Loucy (cell line): ENCODE data around the gene CEP63.

Source experiments
- H2AFZ ChIP-seq: fragments of 200-600 bp; sonication (generic); 2 replicates; pipeline ENCODE4 v1.6.0; 2016; ENCODE audit warnings: antibody characterized with exemption, mild to moderate bottlenecking, low read length, moderate library complexity
- H3F3A ChIP-seq: fragments of 200-600 bp; 2 replicates; pipeline ENCODE4 v1.6.0; 2016; ENCODE audit warnings: antibody characterized with exemption, low read depth, mild to moderate bottlenecking
- H3K27me3 ChIP-seq: fragments of 200-600 bp; sonication (generic); 2 replicates; pipeline ENCODE4 v1.6.1; 2014; ENCODE audit warnings: low read length, mild to moderate bottlenecking; ENCODE audit not compliant: insufficient read depth, poor library complexity, severe bottlenecking
- H3K36me3 ChIP-seq: fragments of 200-600 bp; sonication (generic); 2 replicates; pipeline ENCODE4 v1.6.1; 2016; ENCODE audit warnings: low read length; ENCODE audit not compliant: insufficient read depth
- H3K4me1 ChIP-seq: fragments of 200-600 bp; sonication (generic); 2 replicates; pipeline ENCODE4 v1.5.1; 2014; ENCODE audit warnings: low read length, mild to moderate bottlenecking; ENCODE audit not compliant: insufficient read depth, poor library complexity, severe bottlenecking
- H3K4me2 ChIP-seq: fragments of 200-600 bp; sonication (generic); 2 replicates; pipeline ENCODE4 v1.6.0; 2014; ENCODE audit warnings: antibody characterized with exemption, low read length, low read depth, mild to moderate bottlenecking; ENCODE audit not compliant: poor library complexity, severe bottlenecking
- H3K4me3 ChIP-seq: fragments of 200-600 bp; sonication (generic); 2 replicates; pipeline ENCODE4 v1.5.1; 2014; ENCODE audit warnings: low read length, mild to moderate bottlenecking, mixed read lengths; ENCODE audit not compliant: poor library complexity, severe bottlenecking
- H3K79me2 ChIP-seq: fragments of 200-600 bp; sonication (generic); 2 replicates; pipeline ENCODE4 v1.6.1; 2014; ENCODE audit warnings: low read length; ENCODE audit not compliant: insufficient read depth
- H3K9ac ChIP-seq: fragments of 200-600 bp; sonication (generic); 2 replicates; pipeline ENCODE4 v1.6.0; 2014; ENCODE audit warnings: mild to moderate bottlenecking, low read depth, low read length, moderate library complexity; ENCODE audit not compliant: poor library complexity, severe bottlenecking
- H3K9me2 ChIP-seq: fragments of 200-600 bp; sonication (generic); replicated peaks from 2 replicates; pipeline ENCODE4 v1.6.1; 2016; ENCODE audit warnings: low read depth, low read length, mixed read lengths
- H3K9me3 ChIP-seq: fragments of 200-600 bp; sonication (generic); 2 replicates; pipeline ENCODE4 v1.6.1; 2014; ENCODE audit warnings: mild to moderate bottlenecking, antibody characterized with exemption, low read length, low read depth; ENCODE audit not compliant: insufficient read depth
- H4K20me1 ChIP-seq: fragments of 200-600 bp; sonication (generic); 2 replicates; pipeline ENCODE4 v1.6.0; 2014; ENCODE audit warnings: antibody characterized with exemption, low read length, mild to moderate bottlenecking; ENCODE audit not compliant: insufficient read depth, poor library complexity, severe bottlenecking
- CTCF ChIP-seq: fragments of 200-600 bp; sonication (generic); conservative IDR thresholded peaks from 2 replicates; pipeline ENCODE4 v1.5.1; 2014; ENCODE audit warnings: mild to moderate bottlenecking, antibody characterized with exemption, low read length
- EZH2phosphoT487 ChIP-seq: fragments of 200-600 bp; IDR thresholded peaks from 2 replicates; pipeline ENCODE4 v1.6.1; 2018; ENCODE audit warnings: antibody characterized with exemption, mild to moderate bottlenecking, moderate library complexity, borderline replicate concordance

The CEP63 gene

GRCh38 chr3:134576426-134576825 lies 90.6 kb downstream of the CEP63 start:
- Histone ChIP-seq H3K4me3 (no peak overlapping the region), H3K27me3 (no peaks in the 10 kb centered on the region), H3K9ac (no peak overlapping the region), H3K9me3 (no peaks in the 10 kb centered on the region), H4K20me1 (no peaks in the 10 kb centered on the region), H3F3A (no peaks in the 10 kb centered on the region), H3K36me3 (no peaks in the 10 kb centered on the region), H2AFZ (no peak overlapping the region), H3K9me2 (no peaks in the 10 kb centered on the region), H3K4me2 (no peak overlapping the region), H3K79me2 (no peaks in the 10 kb centered on the region), H3K4me1 (no peaks in the 10 kb centered on the region)
- no peak for TF ChIP-seq EZH2phosphoT487
- TF ChIP-seq CTCF = no peak

GRCh38 chr3:134576831-134577230 lies 91.0 kb downstream of the CEP63 start:
- Histone ChIP-seq H2AFZ (no peak overlapping the region), H3K79me2 (no peaks in the 10 kb centered on the region), H4K20me1 (no peaks in the 10 kb centered on the region), H3K9me3 (no peaks in the 10 kb centered on the region), H3K36me3 (no peaks in the 10 kb centered on the region), H3K4me2 (no peak overlapping the region), H3K9me2 (no peaks in the 10 kb centered on the region), H3F3A (no peaks in the 10 kb centered on the region), H3K4me1 (no peaks in the 10 kb centered on the region), H3K27me3 (no peaks in the 10 kb centered on the region), H3K4me3 (no peak overlapping the region), H3K9ac (no peak overlapping the region)
- TF ChIP-seq EZH2phosphoT487 (no peak), CTCF (no peak)

GRCh38 chr3:134579141-134579665 lies 93.3 kb downstream of the CEP63 start:
- Histone ChIP-seq H2AFZ (no peak overlapping the region), H3K9me2 (no peaks in the 10 kb centered on the region), H3K9ac (no peak overlapping the region), H3F3A (no peaks in the 10 kb centered on the region), H4K20me1 (no peaks in the 10 kb centered on the region), H3K4me1 (no peaks in the 10 kb centered on the region), H3K9me3 (no peaks in the 10 kb centered on the region), H3K4me2 (no peak overlapping the region), H3K36me3 (no peaks in the 10 kb centered on the region), H3K79me2 (no peaks in the 10 kb centered on the region), H3K27me3 (no peaks in the 10 kb centered on the region), H3K4me3 (no peak overlapping the region)
- TF ChIP-seq CTCF (no peak), EZH2phosphoT487 (no peak)
